HG03354 (cell line): Measurements from ENCODE around the gene ZNF331.

Experiments used
- ATAC-seq: cut with Tn5 transposase; IDR thresholded peaks from one replicate; pipeline ENCODE4 v1.9.1; 2021; ENCODE audit warnings: mild to moderate bottlenecking; ENCODE audit not compliant: unreplicated experiment, poor library complexity, severe bottlenecking

The ZNF331 gene

GRCh38 chr19:53612762-53613526 lies 75.0 kb downstream of the ZNF331 start:
- no peak for ATAC-seq

GRCh38 chr19:53621885-53622740 lies 84.2 kb downstream of the ZNF331 start:
- no peak for ATAC-seq

DNA sequence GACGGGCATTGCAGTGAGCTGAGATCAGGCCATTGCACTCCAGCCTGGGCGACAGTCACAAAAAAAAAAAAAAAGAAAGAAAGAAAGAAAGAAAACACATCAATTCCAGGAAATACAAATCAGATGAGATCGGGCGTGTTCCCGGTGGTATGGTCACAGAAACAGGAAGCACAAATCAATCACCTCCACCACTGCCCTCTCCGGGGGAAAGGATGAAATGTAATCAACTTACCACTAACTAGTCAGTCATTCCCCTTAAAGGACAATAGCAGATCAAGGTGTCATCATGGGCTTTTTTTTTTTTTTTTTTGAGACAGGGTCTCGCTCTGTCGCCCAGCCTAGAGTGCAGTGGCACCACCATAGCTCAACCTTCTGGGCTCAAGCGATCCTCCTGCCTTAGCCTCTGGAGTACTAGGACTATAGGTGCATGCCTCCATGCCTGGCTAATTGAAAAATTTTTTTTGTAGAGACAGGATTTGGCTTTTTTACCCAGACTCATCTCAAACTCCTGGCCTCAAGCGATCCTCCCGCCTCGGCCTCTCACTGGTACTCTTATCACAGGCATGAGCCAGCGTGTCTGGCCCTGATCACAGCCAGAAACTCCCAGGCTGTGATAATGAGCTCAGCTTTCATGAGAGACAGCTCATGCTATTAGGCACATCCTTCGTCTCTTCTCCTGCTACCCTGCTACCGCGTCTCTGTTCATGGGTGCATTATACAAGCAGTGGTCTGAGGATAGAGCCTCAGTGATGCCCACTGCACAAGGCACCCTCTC lies 87.0 kb downstream of the ZNF331 start:
- ATAC-seq: no peak

DNA sequence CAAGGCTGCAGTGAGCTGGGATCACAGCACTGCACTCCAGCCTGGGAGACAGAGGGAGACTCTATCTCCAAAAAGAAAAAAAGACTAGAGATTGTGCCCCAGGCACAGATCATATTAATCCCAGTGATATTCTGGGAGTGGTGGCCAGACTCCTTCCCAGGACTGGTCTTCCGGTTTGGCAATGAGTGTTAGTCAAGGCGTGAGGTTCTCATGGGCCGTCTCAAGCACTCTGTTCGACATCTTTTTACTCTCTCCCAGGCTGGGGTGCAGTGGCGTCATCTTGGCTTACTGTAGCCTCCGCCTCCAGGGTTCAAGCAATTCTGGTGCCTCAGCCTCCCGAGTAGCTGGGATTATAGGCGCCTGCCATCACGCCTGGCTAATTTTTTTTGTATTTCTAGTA lies 88.5 kb downstream of the ZNF331 start:
- no peak for ATAC-seq

GRCh38 chr19:53626976-53627375 lies 89.0 kb downstream of the ZNF331 start:
- no peak for ATAC-seq
